Measurements from ENCODE around the gene BTN3A1. TPM values are rescaled to one million over a fixed set of nuclear protein-coding genes. Genes with fewer than 3 reads are reported as not detected.

BTN3A1 gene
- total and polyA plus RNA-seq, 2 of the 8 experiments (the other 6 are each of a cell fraction or from before 2014, with no cell fraction given), result 4.7 to 5.6 TPM

- H3K4ac ChIP-seq (replicated peaks; ENCODE audit: insufficient read length, low read depth, low read length), result no peak overlapping the region
- peak; percentile 78 for FAIRE-seq
- H3K27ac ChIP-seq (ENCODE audit: low read depth, low read length), result peak overlapping the region; percentile 46; the same call in 1 of the 2 replicates
- peak overlapping the region; percentile 58 for H4K5ac ChIP-seq (ENCODE audit: insufficient read length, low read depth, low read length)
- no peaks in the 10 kb centered on the region for H3K79me2 ChIP-seq (ENCODE audit: control insufficient read depth in 1 of 2, insufficient read depth in 2 of 2, low read length in 2 of 2)
- no peak overlapping the region; the same call in 1 of the 2 replicates for H2BK12ac ChIP-seq (ENCODE audit: low read depth, low read length)
- peak overlapping the region; percentile 97 for H2AFZ ChIP-seq (ENCODE audit: low read length)
- H3K23ac ChIP-seq (ENCODE audit: insufficient read length), result no peak overlapping the region
- H4K20me1 ChIP-seq (replicated peaks in 1 of 2; ENCODE audit: control insufficient read depth in 1 of 2, insufficient read depth in 2 of 2, low read length in 2 of 2), result no peaks in the 10 kb centered on the region
- no peak overlapping the region for H2BK120ac ChIP-seq (replicated peaks; ENCODE audit: low read depth, low read length)
- peaks cover 3% of the 10 kb centered on the region; the same call in 1 of the 2 replicates for H3K23me2 ChIP-seq (ENCODE audit: low read depth, low read length)
- no peaks in the 10 kb centered on the region for H3K27me3 ChIP-seq (replicated peaks in 1 of 4; ENCODE audit: control insufficient read depth in 3 of 4, extremely low read depth in 1 of 4, insufficient read depth in 3 of 4, low read length in 3 of 4)
- no peak overlapping the region for H2BK15ac ChIP-seq (ENCODE audit: low read length)
- no peaks in the 10 kb centered on the region; a peak in 1 of 8 replicates for H3K36me3 ChIP-seq (ENCODE audit: control insufficient read depth in 2 of 4, insufficient read depth in 4 of 4, low read length in 3 of 4)
- 0 out of 2 replicates have a peak overlapping the region, but pooled peaks have one; percentile 21 for H2BK20ac ChIP-seq (ENCODE audit: low read length)
- peak overlapping the region; percentile 64; the same call in 1 of the 2 replicates for H3K18ac ChIP-seq (ENCODE audit: extremely low read depth, low read length)
- peak overlapping the region; percentile 71 to 89 (median 82) for H3K4me3 ChIP-seq (ENCODE audit: extremely low read depth in 1 of 4, insufficient read depth in 2 of 4, low read depth in 3 of 4, low read length in 4 of 4)
- peak overlapping the region in 3 of 4 experiments; percentile 30 to 86 (median 56); a peak in 4 of 7 replicates for H3K9ac ChIP-seq (replicated peaks in 1 of 4; ENCODE audit: extremely low read depth in 1 of 4, low read depth in 3 of 4, low read length in 3 of 4)
- H3K4me1 ChIP-seq (replicated peaks in 1 of 4; ENCODE audit: control insufficient read depth in 3 of 4, insufficient read depth in 4 of 4, low read length in 3 of 4), result peaks cover 0 to 7% (median 1%) of the 10 kb centered on the region in 4 experiments; a peak in 2 of 7 replicates
- H2BK5ac ChIP-seq (ENCODE audit: low read depth, low read length), result peak overlapping the region; percentile 22; the same call in 1 of the 2 replicates
- no peak overlapping the region for H3K14ac ChIP-seq (ENCODE audit: insufficient read length)
- WGBS, 2 experiments (ENCODE audit: extremely low coverage in 1 of 2, insufficient coverage in 1 of 2, insufficient read length in 1 of 2, insufficient replicate concordance in 2 of 2, low coverage in 1 of 2, low lambda C conversion rate in 2 of 2, missing lambda C conversion rate in 1 of 2), result 14% methylated on average over 4 of the region's 4 CpGs; no CpG with 5 or more reads in 1 of the 2 experiments
- H4K91ac ChIP-seq (replicated peaks; ENCODE audit: insufficient read length, low read length), result no peak overlapping the region
- H2AK5ac ChIP-seq (ENCODE audit: low read depth, low read length), result no peak overlapping the region
- ChIA-PET CTCF (ENCODE audit: partially characterized antibody) (interaction anchor here (0.6 to 3.1 kb wide), 11 partner anchors 9 to 372 kb away, joined by 3 to 15 read pairs (median 4); partner anchors contain the start of gene BTN2A2), POLR2A (ENCODE audit: partially characterized antibody) (interaction anchor here (0.8 to 1.5 kb wide), 3 partner anchors 9 to 79 kb away, joined by 3 to 4 read pairs (median 3); no protein-coding TSS in a partner anchor)
- peak in 1 of 2 experiments; percentile 66 for DNase-seq (ENCODE audit: low read depth in 1 of 2, low spot score in 2 of 2)
- H3K9me3 ChIP-seq (ENCODE audit: insufficient read depth in 2 of 2, low read depth in 1 of 2, low read length in 1 of 2), result peaks cover 9 to 11% of the 10 kb centered on the region in 2 experiments; a peak in 3 of 4 replicates
- no peak overlapping the region for H3K56ac ChIP-seq (replicated peaks; ENCODE audit: insufficient read length, low read depth, low read length)
- H4K8ac ChIP-seq (ENCODE audit: extremely low read depth, insufficient read depth, low read length), result no peak overlapping the region
- H3K79me1 ChIP-seq (ENCODE audit: low read depth, low read length), result no peaks in the 10 kb centered on the region
- peak overlapping the region; percentile 66 to 83 for H3K4me2 ChIP-seq (ENCODE audit: insufficient read depth in 1 of 2, low read depth in 2 of 2, low read length in 2 of 2)
- TF ChIP-seq ATF2 (IDR thresholded peaks at IDR 0.05; ENCODE audit: low read length) (no peak), GTF2F1 (IDR thresholded peaks at IDR 0.05; ENCODE audit: borderline replicate concordance, low read depth, low read length) (no peak), SRF (IDR thresholded peaks at IDR 0.05; ENCODE audit: low read depth, low read length) (no peak), CEBPB (IDR thresholded peaks at IDR 0.05; ENCODE audit: low read depth, low read length) (no peak), ASH2L (IDR thresholded peaks at IDR 0.05; ENCODE audit: low read length) (peak; percentile 2), SIRT6 (IDR thresholded peaks at IDR 0.05; ENCODE audit: low read length) (no peak), CBX5 (IDR thresholded peaks at IDR 0.05; ENCODE audit: low read depth, low read length) (no peak), E2F6 (IDR thresholded peaks at IDR 0.05) (0 out of 2 replicates have a peak, but pooled peaks have one; percentile 38), ZNF274 (IDR thresholded peaks at IDR 0.05; ENCODE audit: borderline replicate concordance, extremely low read depth, low read length) (no peak), MAX (IDR thresholded peaks at IDR 0.05) (peak; percentile 42; the same call in 1 of the 2 replicates)
Measured at GRCh38 chr6:26420688-26421171, 18.7 kb downstream of the BTN3A1 start.

All from H1 (cell line).